ENCODE results near the gene SLC2A4RG. TPM values are rescaled to one million over a fixed set of nuclear protein-coding genes. Genes with fewer than 3 reads are reported as not detected.

Gene SLC2A4RG
- total and polyA plus RNA-seq, 2 donors (not counting 3 experiments of a cell fraction or from before 2014, with no cell fraction given): 41.7 to 69.4 TPM

DNA sequence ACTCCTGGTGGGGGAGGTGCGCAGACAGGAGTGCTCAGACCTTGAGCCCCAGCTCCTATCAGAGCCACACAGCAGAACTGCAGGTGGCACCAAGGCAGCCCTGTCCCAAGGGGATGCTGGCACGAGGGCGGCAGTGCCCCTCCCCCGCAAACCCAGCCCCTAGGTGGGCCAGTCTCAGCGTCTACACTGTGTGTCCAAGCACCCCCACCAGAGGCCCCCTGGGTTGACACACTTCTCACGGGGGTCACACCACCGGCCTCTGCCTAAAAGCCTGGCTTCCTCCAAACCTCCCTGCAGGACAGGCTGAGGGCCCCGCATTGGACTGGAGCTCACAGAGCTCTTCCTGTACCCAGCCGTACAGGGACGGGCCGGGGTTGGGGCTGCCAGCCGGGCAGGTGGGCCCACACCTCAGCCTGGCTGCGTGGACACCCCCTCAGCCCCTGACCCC is 8.1 kb downstream of the SLC2A4RG start:
- Histone ChIP-seq H3K4me3 (replicated peaks in 1 of 3; ENCODE audit: insufficient read depth in 1 of 3, low read depth in 1 of 3, low read length in 3 of 3) (no peak overlapping the region), H3K4me1 (ENCODE audit: control insufficient read depth, extremely low read depth, insufficient read depth, low read length) (no peaks in the 10 kb centered on the region), H3K9me1 (replicated peaks; ENCODE audit: control insufficient read depth, extremely low read depth, insufficient read depth, low read length) (no peaks in the 10 kb centered on the region), H3K79me2 (ENCODE audit: control insufficient read depth, insufficient read depth, low read length) (no peaks in the 10 kb centered on the region), H3K27ac (ENCODE audit: insufficient read depth, low read depth, low read length) (no peak overlapping the region), H3K4me2 (ENCODE audit: insufficient read depth, low read length) (no peak overlapping the region), H3K9me3 (replicated peaks; ENCODE audit: control insufficient read depth, insufficient read depth, low read length) (no peaks in the 10 kb centered on the region), H3K27me3 (ENCODE audit: control insufficient read depth in 2 of 2, insufficient read depth in 2 of 2, low read length in 2 of 2) (no peaks in the 10 kb centered on the region), H3K9ac (replicated peaks; ENCODE audit: extremely low read depth, insufficient read depth, low read length) (no peak overlapping the region), H2AFZ (ENCODE audit: low read depth, low read length) (no peak overlapping the region), H3K36me3 (ENCODE audit: control insufficient read depth in 2 of 2, extremely low read depth in 1 of 2, insufficient read depth in 2 of 2, low read length in 2 of 2) (peaks cover 0 to 9% of the 10 kb centered on the region in 2 experiments), H4K20me1 (replicated peaks; ENCODE audit: control insufficient read depth, extremely low read depth, insufficient read depth, low read length) (no peaks in the 10 kb centered on the region)
- no peak for TF ChIP-seq FOS (IDR thresholded peaks at IDR 0.05; ENCODE audit: borderline replicate concordance, insufficient read depth, low read length)
- BruUV-seq (replicated peaks): no TSS peak
- DNase-seq (ENCODE audit: low read depth, low spot score): no peak
- ChIA-PET POLR2A (no interaction called here), CTCF (no interaction called here)
- intact Hi-C loops (cut with micrococcal nuclease): no loop called here
- FAIRE-seq: no peak
- dilution Hi-C loops (cut with MboI; ENCODE audit: extremely low pct_ligation_motif_present, low sequenced_read_pairs): no loop called here

DNA sequence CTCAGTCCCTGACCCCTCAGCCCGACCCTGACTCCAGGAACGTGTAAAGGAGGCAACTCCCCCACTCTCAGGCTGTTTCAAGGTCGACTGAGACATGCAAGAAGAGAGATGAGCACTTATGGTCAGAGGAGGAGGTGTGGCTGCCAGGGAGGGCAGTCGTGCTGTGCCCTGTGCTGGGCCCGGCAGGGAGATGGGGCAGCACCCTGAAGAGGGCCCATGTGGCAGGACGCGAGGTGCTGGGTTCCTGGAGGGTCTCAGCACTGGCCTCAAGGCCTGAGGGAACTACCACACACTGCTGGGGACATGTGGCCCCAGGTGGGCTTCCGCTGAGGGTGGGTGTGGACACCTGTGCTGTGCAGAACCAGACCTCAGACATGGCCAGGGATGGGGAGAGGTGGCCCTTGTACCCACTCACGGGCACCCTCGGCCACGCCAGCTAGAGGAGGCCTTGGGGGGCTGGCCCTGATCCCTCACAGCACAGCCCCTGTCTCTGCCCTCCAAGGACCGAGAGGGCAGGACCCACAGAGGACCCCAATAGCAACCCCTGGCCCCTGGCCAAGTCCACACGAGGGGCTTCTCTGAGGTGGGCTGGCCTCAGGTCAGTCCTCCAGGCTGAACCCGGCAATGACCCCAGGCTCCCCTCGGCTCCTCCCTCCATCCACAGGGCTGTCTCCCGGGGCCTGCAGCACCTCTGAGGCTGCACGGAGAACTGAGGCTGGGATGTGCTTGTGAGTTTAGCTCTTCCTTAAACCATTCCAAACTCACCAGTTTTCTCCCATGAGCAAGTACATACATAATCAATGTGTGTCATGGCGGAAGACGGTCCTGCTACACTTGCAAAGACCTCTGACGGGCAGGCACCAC is 8.7 kb downstream of the SLC2A4RG start:
- no peak for TF ChIP-seq GATA2 (IDR thresholded peaks at IDR 0.05; ENCODE audit: insufficient read depth, insufficient read length, low read depth, low read length)
- TF ChIP-seq MAX (IDR thresholded peaks at IDR 0.05; ENCODE audit: insufficient read depth, insufficient read length): no peak
- no peak for TF ChIP-seq FOS (IDR thresholded peaks at IDR 0.05; ENCODE audit: borderline replicate concordance, insufficient read depth, low read length)
- no peak for TF ChIP-seq JUN (IDR thresholded peaks at IDR 0.05; ENCODE audit: borderline replicate concordance, insufficient read depth, insufficient read length, low read depth)
- no peak for TF ChIP-seq MYC (IDR thresholded peaks at IDR 0.05; ENCODE audit: low read depth, low read length)
- TF ChIP-seq POLR2A (IDR thresholded peaks at IDR 0.05; ENCODE audit: low read depth, low read length): no peak
- TF ChIP-seq EZH2 (IDR thresholded peaks at IDR 0.05; ENCODE audit: borderline replicate concordance, low read depth, low read length, severe bottlenecking): no peak
- TF ChIP-seq CTCF (IDR thresholded peaks at IDR 0.05; ENCODE audit: extremely low read depth in 1 of 2, insufficient read depth in 1 of 2, low read depth in 1 of 2, low read length in 2 of 2): no peak
- TF ChIP-seq POLR2AphosphoS5 (IDR thresholded peaks at IDR 0.05; ENCODE audit: insufficient read depth, low read depth, low read length): no peak
- dilution Hi-C loops (cut with MboI; ENCODE audit: extremely low pct_ligation_motif_present, low sequenced_read_pairs): no loop called here
- Histone ChIP-seq H3K9me1 (replicated peaks; ENCODE audit: control insufficient read depth, extremely low read depth, insufficient read depth, low read length) (no peaks in the 10 kb centered on the region), H3K36me3 (ENCODE audit: control insufficient read depth in 2 of 2, extremely low read depth in 1 of 2, insufficient read depth in 2 of 2, low read length in 2 of 2) (peaks cover 0 to 4% of the 10 kb centered on the region in 2 experiments), H3K27ac (ENCODE audit: insufficient read depth, low read depth, low read length) (no peak overlapping the region), H3K27me3 (ENCODE audit: control insufficient read depth in 2 of 2, insufficient read depth in 2 of 2, low read length in 2 of 2) (no peaks in the 10 kb centered on the region), H2AFZ (ENCODE audit: low read depth, low read length) (no peak overlapping the region), H3K9me3 (replicated peaks; ENCODE audit: control insufficient read depth, insufficient read depth, low read length) (no peaks in the 10 kb centered on the region), H3K9ac (replicated peaks; ENCODE audit: extremely low read depth, insufficient read depth, low read length) (no peak overlapping the region), H4K20me1 (replicated peaks; ENCODE audit: control insufficient read depth, extremely low read depth, insufficient read depth, low read length) (no peaks in the 10 kb centered on the region), H3K4me2 (ENCODE audit: insufficient read depth, low read length) (no peak overlapping the region), H3K4me3 (replicated peaks in 1 of 3; ENCODE audit: insufficient read depth in 1 of 3, low read depth in 1 of 3, low read length in 3 of 3) (no peak overlapping the region), H3K79me2 (ENCODE audit: control insufficient read depth, insufficient read depth, low read length) (no peaks in the 10 kb centered on the region), H3K4me1 (ENCODE audit: control insufficient read depth, extremely low read depth, insufficient read depth, low read length) (no peaks in the 10 kb centered on the region)
- BruUV-seq (replicated peaks): no TSS peak
- CTCF ChIA-PET: no interaction called here
- DNase-seq (ENCODE audit: low read depth, low spot score) (no peak), FAIRE-seq (no peak)
- intact Hi-C loops (cut with micrococcal nuclease): no loop called here
- POLR2A ChIA-PET: no interaction called here
